ENCODE results near the gene CLCA4. TPM values are rescaled to one million over a fixed set of nuclear protein-coding genes. Genes with fewer than 3 reads are reported as not detected.

Gene CLCA4
- total RNA-seq, 2 donors from 2014 or later = not detected

DNA sequence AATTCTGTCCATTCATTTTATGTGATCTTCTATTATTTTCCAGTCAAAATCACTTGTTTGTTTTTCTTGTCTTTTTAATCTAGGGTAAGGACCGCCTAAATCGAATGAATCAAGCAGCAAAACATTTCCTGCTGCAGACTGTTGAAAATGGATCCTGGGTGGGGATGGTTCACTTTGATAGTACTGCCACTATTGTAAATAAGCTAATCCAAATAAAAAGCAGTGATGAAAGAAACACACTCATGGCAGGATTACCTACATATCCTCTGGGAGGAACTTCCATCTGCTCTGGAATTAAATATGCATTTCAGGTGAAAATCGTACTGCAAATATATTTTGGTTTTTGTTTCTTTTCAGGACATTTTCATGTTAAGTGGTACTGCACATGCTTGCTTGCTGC lies 20.5 kb downstream of the CLCA4 start:
- TF ChIP-seq CTCF (IDR thresholded peaks at IDR 0.05) = no peak
- H3K4me3 ChIP-seq = no peak overlapping the region
- H3K9me3 ChIP-seq = no peaks in the 10 kb centered on the region
- H3K27ac ChIP-seq = no peak overlapping the region
- H3K36me3 ChIP-seq = no peaks in the 10 kb centered on the region
- no peak for DNase-seq (ENCODE audit: low spot score)
- H3K4me1 ChIP-seq (ENCODE audit: control insufficient read depth in 1 of 2, low read depth in 2 of 2) = no peaks in the 10 kb centered on the region
- ATAC-seq (ENCODE audit: insufficient number of reproducible peaks, low FRiP score, low read depth) = no peak
- no peaks in the 10 kb centered on the region for H3K27me3 ChIP-seq (replicated peaks; ENCODE audit: insufficient read depth)

GRCh38 chr1:86567878-86568277 lies 21.0 kb downstream of the CLCA4 start:
- no peak overlapping the region for H3K4me3 ChIP-seq
- no peaks in the 10 kb centered on the region for H3K9me3 ChIP-seq
- H3K27ac ChIP-seq = no peak overlapping the region
- no peaks in the 10 kb centered on the region for H3K4me1 ChIP-seq (ENCODE audit: control insufficient read depth in 1 of 2, low read depth in 2 of 2)
- ATAC-seq (ENCODE audit: insufficient number of reproducible peaks, low FRiP score, low read depth) = no peak
- H3K27me3 ChIP-seq (replicated peaks; ENCODE audit: insufficient read depth) = no peaks in the 10 kb centered on the region
- no peak for TF ChIP-seq CTCF (IDR thresholded peaks at IDR 0.05)
- DNase-seq (ENCODE audit: low spot score) = no peak
- no peaks in the 10 kb centered on the region for H3K36me3 ChIP-seq

- Histone ChIP-seq H3K36me3 (no peaks in the 10 kb centered on the region), H3K9me3 (no peaks in the 10 kb centered on the region), H3K27ac (no peak overlapping the region), H3K4me1 (ENCODE audit: control insufficient read depth in 1 of 2, low read depth in 2 of 2) (no peaks in the 10 kb centered on the region), H3K27me3 (replicated peaks; ENCODE audit: insufficient read depth) (no peaks in the 10 kb centered on the region), H3K4me3 (no peak overlapping the region)
- ATAC-seq (ENCODE audit: insufficient number of reproducible peaks, low FRiP score, low read depth) (no peak), DNase-seq (ENCODE audit: low spot score) (no peak)
- no peak for TF ChIP-seq CTCF (IDR thresholded peaks at IDR 0.05)
Observed at GRCh38 chr1:86573763-86574484, 27.0 kb downstream of the CLCA4 start.

DNA sequence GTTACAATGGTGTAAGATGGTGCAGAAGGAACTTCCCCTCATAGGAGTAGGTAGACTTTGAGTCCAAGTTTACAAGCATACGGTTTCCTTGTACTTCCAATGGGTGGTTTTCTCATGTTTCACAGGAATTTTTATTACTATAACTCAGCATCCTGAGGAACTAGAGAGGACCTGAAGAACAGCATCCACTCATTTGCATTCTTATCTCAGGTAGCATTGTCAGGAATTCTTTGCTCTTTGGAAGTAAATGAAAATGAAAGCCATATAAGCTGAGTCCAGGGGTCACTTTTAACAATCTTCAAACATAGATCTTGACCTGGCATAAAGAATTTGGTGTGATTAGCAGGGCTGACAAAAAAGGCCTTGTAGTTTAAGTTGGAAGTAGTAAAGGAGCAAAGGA lies 34.4 kb downstream of the CLCA4 start:
- Histone ChIP-seq H3K36me3 (no peaks in the 10 kb centered on the region), H3K9me3 (no peaks in the 10 kb centered on the region), H3K27ac (no peak overlapping the region), H3K4me3 (no peak overlapping the region), H3K27me3 (replicated peaks; ENCODE audit: insufficient read depth) (no peaks in the 10 kb centered on the region), H3K4me1 (ENCODE audit: control insufficient read depth in 1 of 2, low read depth in 2 of 2) (no peaks in the 10 kb centered on the region)
- ATAC-seq (ENCODE audit: insufficient number of reproducible peaks, low FRiP score, low read depth) = no peak
- TF ChIP-seq CTCF (IDR thresholded peaks at IDR 0.05) = no peak
- no peak for DNase-seq (ENCODE audit: low spot score)

DNA sequence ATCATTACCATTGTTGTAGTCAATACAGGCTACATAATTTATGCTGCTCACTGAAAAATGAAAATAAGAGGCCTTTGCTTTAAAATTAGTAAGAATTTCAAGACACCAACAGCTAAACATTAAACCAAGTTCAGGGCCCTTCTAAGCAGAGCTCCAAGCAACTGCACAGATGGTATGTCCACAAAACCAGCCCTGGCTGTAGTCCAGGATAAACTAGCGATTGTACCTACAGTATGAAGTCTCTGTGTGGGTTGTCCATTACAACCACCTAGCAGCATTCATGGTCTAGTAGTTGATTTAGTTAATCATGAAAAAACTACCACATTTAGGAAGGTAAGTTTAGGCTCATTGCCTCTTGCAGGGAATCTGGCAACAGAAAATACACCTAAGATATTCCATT lies 35.3 kb downstream of the CLCA4 start:
- Histone ChIP-seq H3K27me3 (replicated peaks; ENCODE audit: insufficient read depth) (no peaks in the 10 kb centered on the region), H3K4me1 (ENCODE audit: control insufficient read depth in 1 of 2, low read depth in 2 of 2) (no peaks in the 10 kb centered on the region), H3K27ac (no peak overlapping the region), H3K9me3 (no peaks in the 10 kb centered on the region), H3K4me3 (no peak overlapping the region), H3K36me3 (no peaks in the 10 kb centered on the region)
- no peak for TF ChIP-seq CTCF (IDR thresholded peaks at IDR 0.05)
- ATAC-seq (ENCODE audit: insufficient number of reproducible peaks, low FRiP score, low read depth) (no peak), DNase-seq (ENCODE audit: low spot score) (no peak)
